GM10266 (cell line): ENCODE data around the gene EXD2.

Experiments used
- DNase-seq: peaks from one replicate; pipeline ENCODE4 v3.0.0; 2012; ENCODE audit errors: extremely low spot score
- CTCF ChIP-seq: IDR thresholded peaks from 2 replicates; pipeline ENCODE4 v1.5.1; 2012; ENCODE audit warnings: mild to moderate bottlenecking, low read depth; ENCODE audit not compliant: control insufficient read depth, insufficient read depth; ENCODE audit errors: missing control alignments

Gene EXD2

GRCh38 chr14:69280746-69281291 lies 89.5 kb downstream of the EXD2 start:
- DNase-seq, result no peak
- TF ChIP-seq CTCF, result no peak

GRCh38 chr14:69281450-69282169 lies 90.3 kb downstream of the EXD2 start:
- no peak for TF ChIP-seq CTCF
- DNase-seq, result peak; percentile 53

- no peak for TF ChIP-seq CTCF
- no peak for DNase-seq
Observed at GRCh38 chr14:69282448-69282847, 91.2 kb downstream of the EXD2 start.

GRCh38 chr14:69284170-69284569 lies 92.9 kb downstream of the EXD2 start:
- DNase-seq, result no peak
- no peak for TF ChIP-seq CTCF

- no peak for DNase-seq
- TF ChIP-seq CTCF, result no peak
Observed at GRCh38 chr14:69285661-69286255, 94.5 kb downstream of the EXD2 start.

GRCh38 chr14:69287098-69288010 lies 96.1 kb downstream of the EXD2 start:
- TF ChIP-seq CTCF, result no peak
- no peak for DNase-seq
